CD1c-positive myeloid dendritic cell (primary cell): ENCODE results near the gene CENPP.
A peak's percentile ranks its signal among the peaks of the same experiment; 100 is the strongest.

ENCODE experiments used
- DNase-seq: peaks from one replicate; pipeline ENCODE4 v3.0.0-alpha.2; 2016; ENCODE audit errors: extremely low spot score

The CENPP gene

DNA sequence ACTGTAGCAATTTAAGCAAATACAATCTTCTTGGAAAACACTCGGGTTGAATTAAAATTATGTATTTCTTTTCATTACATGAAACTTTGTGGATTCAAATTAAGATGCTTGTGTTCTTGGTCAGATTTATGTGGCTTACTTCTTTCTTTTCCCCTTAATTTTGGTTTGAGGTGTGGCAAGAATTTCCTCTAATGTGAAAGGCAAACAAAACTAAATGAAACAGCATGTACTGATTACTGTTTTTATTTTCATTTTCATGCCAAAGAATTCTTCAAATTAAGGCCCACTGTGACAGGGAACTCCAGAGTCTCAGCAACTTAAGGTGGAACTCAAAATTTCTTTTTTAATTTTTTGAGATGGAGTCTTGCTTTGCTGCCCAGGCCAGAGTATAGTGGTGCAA lies 98.6 kb downstream of the CENPP start, which contains the start of gene OMD:
Gene OMD (minus strand): TSS at position 132 of the 400 bp plus-strand sequence. CDS start 6,913 bp downstream, outside the sequence.
- no peak for DNase-seq

DNA sequence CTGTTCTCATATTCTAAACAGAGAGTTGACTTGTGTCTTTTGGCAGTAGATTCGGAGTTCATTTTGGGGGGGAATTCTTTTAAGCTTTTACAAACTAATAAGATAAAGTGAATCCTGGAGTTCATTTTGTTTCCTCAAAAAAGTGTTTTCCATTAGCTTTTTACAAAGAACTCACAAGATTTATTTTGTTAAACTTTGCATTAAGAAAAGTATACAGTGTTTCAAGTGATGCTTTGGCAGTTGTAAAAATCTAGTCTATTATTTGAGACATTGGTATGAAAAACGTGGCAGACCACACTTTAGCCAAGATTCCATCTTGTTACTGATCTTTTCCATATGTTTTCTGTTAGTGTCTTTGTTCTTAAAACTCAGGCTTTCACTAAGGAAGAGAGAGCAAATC lies 99.7 kb downstream of the CENPP start:
- DNase-seq, result no peak

DNA sequence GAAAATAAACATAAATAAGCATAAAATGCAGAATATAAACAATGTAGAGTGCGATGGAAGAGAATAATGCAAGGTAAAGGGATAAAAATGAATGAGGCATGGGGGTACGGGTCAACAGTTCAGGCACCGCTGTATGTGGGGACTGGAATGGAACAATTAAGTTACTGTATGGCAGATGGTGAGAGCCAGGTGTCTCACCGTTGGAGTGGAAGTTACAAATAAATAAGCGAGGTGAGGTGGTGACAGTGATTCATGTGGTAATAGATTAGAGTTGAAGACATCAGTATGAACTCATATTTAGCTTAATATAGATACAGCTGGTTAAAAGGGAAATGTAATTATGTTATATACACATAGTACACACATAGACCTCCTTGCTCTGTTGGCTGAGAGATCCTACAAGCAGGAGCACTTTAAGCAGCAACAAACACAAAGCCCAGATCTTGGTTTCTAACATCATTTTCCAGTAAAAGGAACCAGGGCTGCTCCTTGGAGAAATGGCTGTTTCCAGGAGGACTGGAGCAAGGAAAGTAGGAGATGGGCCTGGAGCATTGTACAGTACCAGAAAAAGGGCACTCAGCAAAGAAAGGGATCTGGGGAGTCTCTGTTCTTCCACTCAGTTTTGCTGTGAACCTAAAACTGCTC lies 100.9 kb downstream of the CENPP start:
- no peak for DNase-seq

GRCh38 chr9:92429836-92430235 lies 104.1 kb downstream of the CENPP start:
- DNase-seq, result no peak

DNA sequence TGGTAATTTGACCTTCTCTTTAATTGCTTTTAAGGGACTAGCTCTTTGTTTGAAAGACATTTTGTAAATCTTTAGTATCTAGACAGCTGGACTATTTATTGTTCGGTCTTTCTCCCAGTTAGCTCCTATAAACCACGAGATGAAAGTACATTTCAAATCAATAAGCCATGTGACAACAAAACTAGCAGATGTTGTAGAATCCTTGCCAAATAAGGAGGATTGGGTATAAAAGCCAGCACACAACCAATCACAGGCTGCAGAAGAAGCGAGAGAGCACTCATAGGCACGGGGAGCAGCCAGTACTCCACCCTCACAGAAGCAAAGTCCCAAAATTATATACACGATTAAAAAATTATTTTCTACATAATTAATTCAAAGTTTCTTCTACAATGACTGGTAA lies 106.6 kb downstream of the CENPP start:
- DNase-seq, result no peak

DNA sequence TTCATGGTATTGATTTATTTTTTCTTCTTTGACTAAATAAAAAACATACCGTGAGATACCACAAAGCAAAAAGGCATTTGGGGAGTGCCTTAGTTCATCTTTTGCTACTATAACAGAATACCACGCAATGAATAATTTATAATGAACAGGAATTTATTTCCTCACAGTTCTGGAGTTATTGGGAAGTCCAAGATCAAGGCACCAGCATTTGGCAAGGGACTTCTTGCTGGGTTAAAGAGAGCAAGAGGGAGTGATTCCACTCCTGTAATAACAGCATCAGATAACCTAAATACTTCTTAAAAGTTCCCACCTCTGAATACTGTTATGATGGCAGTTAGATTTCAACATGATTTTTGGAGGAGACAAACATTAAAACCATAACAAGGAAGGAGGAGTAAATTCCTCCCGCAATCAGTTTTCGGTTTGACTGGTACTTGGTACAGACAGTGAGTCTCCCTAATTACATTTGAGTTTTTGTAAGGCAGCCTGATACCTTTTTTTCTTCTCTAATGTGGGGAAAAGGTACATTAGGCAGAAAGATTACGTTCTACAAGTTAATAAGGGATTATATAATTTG lies 107.3 kb downstream of the CENPP start:
- DNase-seq, result no peak

DNA sequence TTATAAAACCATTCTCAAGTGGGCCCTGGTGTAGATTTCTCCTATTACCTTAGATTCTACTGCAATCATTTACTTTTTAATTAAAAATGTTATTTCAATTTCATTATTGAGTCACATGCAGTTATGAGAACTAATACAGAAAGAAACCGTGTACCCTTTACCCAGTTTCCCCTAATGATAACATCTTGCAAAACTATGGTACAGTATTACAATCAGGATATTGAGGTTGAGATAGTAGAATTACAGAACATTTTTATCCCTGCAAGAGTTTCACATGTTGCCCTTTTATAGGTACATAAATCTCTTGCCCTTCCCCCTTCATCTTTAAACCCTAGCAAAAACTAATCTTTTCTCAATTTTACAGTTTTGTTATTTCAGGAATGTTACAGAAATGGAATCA lies 109.5 kb downstream of the CENPP start:
- no peak for DNase-seq

- DNase-seq, result peak; percentile 28
These were observed 113.3 kb downstream of the CENPP start for GRCh38 chr9:92438900-92439526.

- no peak for DNase-seq
These were observed 114.4 kb downstream of the CENPP start for GRCh38 chr9:92439921-92440750.

DNA sequence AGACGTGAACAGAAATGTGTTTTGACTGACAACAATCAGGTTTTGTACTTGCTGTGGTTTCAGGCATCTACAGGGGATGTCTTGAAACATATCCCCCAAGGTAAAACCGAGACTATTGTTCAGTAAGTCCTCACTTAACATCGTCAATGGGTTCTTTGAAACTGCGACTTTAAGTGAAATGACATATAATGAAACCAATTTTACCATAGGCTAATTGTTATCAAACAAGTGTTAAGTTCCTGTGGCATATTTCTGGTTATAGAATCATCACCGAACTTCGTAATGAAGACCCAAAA lies 114.9 kb downstream of the CENPP start:
- DNase-seq, result no peak

DNA sequence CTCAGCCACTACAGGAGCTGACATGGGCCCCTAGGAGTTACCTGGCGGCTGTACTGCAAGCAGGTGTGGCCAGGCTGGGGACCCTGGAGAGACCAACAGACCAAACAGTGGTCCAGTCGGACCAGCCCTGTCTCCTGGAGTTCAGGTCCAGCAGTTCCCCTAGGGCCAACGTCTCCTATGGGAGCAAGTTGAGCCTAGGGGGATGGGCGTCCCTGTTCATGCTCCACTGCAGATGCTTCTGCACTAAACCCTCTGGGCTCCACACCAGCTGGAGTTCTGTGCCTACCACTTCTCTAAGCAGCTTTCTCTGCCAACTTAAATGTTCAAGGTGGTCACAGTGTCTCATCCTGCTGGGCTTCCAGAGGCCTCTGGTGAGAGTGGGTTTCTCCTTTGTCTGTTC lies 119.1 kb downstream of the CENPP start:
- DNase-seq, result no peak

GRCh38 chr9:92446536-92446935 lies 120.8 kb downstream of the CENPP start:
- no peak for DNase-seq

DNA sequence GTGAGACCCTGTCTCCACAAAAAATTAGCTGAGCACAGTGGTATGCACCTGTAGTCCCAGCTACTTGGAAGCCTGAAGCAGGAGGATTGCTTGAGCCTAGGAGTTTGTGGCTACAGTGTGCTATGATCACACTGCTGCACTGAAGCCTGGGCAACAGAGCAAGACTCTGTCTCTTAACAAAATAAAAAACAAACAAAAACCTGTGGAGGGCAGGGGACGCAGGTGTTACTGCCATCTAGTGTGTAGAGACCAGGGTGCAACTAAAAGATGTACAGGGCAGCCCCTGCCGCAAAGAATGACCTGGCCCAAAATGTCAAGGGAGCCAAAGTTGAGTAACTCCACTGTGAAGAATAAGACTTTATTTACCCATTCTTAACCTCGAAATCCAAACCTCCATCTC lies 129.5 kb downstream of the CENPP start:
- no peak for DNase-seq

DNA sequence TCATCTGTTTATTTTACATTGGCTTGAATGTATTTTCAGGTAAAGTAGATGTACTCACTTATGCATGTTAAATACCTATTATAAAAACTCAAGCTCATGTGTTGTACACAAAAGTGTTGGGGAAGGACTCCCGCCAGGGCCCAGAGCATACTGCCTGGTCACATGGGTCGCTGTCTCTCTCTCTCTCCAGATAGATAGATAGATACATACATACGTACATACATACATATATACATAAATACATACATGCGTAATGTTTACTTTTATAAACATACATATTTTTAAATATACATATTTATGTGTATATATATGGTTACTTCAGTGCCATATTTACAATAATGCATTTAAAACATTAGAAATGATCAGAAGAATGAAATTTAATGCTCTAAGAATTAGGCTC lies 131.8 kb downstream of the CENPP start:
- no peak for DNase-seq

DNA sequence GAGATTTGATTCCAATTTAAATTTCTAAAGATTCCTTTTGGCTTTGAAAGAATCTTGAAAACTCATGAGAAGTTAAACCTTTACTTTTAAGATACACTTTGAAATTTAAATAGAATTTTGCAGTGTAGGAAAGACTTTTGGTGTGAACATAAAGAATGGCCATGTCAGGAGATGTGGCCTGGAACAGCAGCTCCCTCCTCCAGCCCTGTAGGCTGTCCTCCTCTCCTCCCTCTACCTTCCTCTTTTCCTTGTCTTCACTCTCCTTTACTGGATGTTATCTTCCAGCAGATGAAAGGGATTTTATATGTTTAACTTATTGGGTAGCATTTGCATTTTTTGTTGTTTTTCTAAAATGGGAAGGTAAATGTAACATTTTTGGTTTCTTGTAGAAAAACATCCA lies 137.6 kb downstream of the CENPP start:
- DNase-seq, result no peak

DNA sequence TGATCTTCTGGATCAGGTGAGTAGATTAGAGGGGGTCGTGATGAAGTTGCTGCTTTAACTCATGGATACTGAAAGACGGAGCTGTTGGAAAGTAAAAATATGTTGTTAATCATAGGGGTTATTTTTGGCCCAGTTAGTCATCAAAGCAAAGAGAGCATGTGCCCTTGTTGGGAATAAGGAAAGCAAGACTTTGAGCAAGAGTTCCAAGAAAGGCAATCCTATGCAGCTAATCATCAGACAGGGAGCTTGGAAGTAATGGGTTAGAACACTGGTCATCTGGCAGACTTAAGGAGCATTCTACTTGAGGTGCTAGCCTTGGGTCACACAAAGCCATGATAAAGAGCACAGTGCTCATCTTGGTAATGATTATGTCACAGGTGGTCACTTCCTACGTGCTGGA lies 138.2 kb downstream of the CENPP start:
- DNase-seq, result no peak

- DNase-seq, result no peak
These were observed 141.3 kb downstream of the CENPP start for GRCh38 chr9:92467041-92467440.

- no peak for DNase-seq
These were observed 141.8 kb downstream of the CENPP start for GRCh38 chr9:92467511-92467910.

- no peak for DNase-seq
These were observed 142.5 kb downstream of the CENPP start for GRCh38 chr9:92468206-92468605.

GRCh38 chr9:92474587-92474986 lies 148.8 kb downstream of the CENPP start:
- no peak for DNase-seq

DNA sequence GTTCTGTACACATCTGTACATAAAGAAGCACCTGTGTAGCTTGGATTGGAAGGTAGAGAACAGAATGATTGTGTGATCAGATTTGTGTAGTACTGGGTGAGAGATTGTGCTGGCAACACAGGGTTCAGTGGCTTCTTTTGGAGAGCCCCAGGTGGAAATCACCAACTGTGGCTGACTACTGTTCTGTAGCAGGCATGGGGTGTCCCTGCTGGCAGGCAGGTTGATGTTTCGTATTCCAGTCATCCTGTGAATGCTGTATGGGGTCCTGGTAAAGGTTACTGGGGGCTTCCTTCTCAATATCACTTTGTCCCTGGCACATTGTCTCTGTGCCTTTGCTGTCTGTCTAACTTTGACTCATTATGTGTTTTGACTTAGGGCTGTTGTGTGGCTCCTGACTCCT lies 151.2 kb downstream of the CENPP start:
- no peak for DNase-seq

DNA sequence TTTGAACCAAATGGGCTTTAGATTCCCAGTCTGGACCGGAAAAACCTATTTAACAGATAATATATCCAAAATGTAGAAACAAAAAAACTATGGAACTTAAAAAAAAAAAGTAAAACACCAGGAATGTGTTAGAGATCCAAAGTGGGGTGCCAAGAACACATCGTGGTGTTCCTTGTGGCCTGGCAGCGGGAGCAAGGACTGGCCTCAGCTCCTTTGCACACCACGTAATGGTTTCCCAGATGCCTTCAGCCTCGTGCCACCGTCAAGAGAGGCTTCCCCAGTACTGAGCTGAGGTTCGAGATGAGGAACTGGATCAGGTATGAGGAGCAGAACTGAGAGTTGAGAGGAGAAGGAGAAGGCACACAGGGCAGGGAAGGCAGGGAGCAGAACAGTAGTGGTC lies 153.0 kb downstream of the CENPP start:
- DNase-seq, result no peak

DNA sequence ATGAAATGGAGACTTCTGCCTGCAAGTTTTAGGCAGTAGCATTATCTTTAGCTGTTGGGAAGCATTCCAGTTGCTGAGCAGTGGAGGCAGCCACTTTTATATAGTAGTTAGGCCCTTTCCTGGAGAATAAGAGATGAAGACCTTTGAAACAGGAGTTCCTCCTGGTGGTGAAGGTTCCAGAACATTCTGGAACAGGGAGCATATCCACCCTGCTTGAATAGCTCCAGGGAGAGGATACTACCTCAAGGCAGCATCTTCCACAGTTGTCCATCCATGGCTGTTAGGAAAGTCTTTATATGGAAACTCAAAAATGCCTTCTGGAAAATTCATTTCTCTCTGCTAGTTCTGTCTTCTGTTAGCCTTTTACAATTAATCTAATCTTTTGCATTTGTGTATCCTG lies 153.6 kb downstream of the CENPP start:
- DNase-seq, result no peak
